NCI-H2081 treated with DMSO at 0.1 percent for 48 hours (cell line): ENCODE measurements around the gene TGIF1.

Experiments used
- DNase-seq: peaks from one replicate; lab custom pipeline; 2025; lab: John Stamatoyannopoulos, UW

The TGIF1 gene

DNA sequence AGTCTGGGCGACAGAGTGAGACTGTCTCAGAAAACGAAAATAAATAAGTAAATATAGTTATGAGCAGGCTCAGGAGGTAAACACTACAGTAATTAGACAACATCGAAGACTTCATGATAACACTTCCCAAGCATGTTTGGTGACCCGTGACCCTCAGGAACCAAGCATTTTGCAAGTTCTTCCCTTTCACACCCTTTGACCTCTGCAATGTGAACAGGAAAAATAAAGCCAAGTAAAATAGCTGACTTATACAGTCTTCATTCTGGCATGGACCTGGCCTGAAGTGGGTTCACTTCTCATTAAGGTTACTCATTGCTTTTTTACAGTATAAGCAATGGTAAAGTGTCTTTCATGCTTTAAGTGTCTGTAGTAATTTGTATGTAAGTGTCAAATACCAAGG, 15.3 kb upstream of the TGIF1 start:
- no peak for DNase-seq

DNA sequence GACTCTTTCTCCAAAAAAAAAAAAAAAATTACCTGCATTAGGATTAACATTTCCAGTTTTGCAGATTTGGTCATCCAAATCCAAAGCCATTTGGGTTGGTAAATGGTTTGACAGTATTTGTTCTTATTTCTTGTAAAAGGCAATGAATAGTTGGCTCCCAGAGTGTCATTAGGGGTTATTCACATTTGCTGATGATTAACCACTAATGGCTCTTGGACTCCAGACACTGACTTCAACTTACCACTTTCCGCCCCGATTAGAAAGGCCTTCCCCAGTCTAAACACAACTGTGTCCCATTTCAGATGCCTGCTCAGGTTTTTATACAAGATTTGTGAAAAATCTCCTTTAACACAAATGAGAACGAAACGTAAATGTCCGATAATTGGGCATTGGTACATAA, 9.6 kb upstream of the TGIF1 start:
- DNase-seq, result no peak

DNA sequence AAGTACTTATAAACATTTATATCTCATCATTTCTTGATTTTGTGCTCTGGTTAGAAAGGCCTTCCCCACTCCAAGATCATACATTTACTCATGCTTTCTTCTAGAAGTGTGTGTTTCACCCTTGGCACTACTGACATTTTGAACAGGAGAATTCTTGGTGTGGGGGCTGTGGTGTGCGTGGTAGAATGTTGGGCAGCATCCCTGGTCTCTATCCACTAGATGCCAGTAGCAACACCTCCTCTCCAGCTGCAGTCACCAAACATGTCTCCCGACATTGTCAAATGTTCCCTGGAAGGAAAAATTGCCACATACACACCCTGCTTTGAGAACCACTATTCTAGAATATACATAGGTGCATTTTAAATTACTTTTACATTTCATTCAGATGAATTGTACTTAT, 8.7 kb upstream of the TGIF1 start:
- no peak for DNase-seq

DNA sequence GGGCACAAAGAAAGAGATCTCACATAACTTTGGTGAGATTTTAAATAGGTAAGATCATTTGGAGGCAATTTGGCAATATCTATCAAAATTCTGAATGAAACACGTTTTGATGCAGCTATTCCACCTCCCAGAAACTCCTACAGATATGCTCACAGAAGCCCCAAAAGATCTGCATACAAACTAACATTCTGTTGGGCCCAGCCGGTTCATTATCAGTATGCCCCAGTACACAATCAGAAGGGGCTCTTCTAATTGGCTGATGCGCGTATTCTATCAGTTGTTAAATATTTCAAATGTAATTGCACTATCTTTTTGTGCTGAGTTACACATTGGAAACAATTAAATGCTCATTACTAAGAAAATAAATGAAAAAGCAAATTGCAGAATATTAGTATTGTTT, 7.1 kb upstream of the TGIF1 start:
- DNase-seq, result no peak

DNA sequence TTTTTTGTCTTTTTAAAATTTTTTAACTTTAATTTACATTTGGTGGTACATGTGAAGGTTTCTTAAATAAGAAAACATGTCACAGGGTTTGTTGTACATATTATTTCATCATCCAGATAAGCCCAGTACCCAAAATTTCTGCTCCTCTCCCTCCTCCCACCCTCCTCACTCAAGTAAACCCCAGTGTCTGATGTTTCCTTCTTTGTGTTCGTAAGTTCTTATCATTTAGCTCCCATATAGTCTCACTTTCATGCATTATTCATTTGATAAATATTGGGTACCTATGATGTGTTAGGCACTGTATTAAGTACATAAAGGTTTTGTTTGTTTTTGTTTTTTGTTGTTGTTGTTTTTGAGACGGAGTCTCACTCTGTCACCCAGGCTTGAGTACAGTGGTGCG, 5.7 kb upstream of the TGIF1 start:
- DNase-seq, result no peak

DNA sequence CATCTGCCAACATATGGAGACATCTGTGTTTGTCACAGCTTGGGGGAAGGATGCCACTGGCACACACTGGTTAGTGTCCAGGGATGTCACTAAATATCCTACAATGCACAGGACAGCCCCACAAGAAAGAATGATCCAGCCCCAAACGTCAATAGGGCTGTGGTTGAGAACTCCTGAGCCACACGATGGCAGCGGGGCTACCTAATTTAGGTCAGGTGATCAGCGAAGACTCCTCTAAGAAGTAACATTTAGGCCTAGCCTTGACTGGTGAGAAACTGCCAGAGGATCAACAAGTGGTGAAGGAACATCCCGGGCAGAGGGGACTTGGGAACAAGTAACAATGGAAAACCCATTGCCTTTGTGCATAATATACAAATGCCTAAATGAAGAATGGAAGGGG, 5.0 kb upstream of the TGIF1 start:
- no peak for DNase-seq

DNA sequence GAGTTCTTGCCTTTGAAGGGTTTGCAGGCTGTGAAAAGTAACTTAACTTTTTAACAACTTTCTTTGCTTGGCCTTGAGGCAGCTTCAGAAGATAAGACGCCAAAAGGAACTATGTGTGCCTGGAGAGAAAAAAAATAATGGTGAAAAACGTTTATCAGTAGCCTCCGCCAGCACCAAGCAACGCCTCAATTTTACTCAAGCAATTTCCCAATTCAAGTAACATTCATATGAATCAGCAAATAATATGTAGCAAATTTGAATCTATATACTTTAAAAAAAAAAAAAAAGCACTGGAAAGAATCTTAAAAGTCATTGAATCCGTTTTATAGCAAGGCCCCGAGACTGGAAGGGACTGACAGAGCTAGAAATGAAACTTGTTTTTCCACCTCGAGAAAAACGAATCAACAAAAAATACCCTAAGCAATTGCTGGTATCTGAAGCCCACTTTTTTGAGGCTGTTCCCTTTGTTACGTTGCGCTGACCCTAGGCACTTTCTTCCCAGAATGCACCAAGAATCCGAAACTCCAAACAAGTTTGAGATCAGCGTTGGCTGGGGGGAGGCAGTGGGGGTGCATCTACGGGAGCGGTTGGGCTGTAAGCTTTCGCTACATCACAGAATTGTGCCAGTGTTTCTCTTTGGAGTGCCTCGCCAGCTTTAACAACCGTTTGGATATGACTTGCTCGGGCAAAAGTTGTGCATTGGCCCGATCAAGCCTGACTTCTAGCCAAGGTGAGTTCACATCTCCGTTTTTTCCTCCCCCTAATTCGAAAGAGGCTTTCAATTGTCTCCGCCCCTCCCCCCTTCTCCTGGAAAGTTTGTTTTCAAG, 2.7 kb upstream of the TGIF1 start:
- no peak for DNase-seq

DNA sequence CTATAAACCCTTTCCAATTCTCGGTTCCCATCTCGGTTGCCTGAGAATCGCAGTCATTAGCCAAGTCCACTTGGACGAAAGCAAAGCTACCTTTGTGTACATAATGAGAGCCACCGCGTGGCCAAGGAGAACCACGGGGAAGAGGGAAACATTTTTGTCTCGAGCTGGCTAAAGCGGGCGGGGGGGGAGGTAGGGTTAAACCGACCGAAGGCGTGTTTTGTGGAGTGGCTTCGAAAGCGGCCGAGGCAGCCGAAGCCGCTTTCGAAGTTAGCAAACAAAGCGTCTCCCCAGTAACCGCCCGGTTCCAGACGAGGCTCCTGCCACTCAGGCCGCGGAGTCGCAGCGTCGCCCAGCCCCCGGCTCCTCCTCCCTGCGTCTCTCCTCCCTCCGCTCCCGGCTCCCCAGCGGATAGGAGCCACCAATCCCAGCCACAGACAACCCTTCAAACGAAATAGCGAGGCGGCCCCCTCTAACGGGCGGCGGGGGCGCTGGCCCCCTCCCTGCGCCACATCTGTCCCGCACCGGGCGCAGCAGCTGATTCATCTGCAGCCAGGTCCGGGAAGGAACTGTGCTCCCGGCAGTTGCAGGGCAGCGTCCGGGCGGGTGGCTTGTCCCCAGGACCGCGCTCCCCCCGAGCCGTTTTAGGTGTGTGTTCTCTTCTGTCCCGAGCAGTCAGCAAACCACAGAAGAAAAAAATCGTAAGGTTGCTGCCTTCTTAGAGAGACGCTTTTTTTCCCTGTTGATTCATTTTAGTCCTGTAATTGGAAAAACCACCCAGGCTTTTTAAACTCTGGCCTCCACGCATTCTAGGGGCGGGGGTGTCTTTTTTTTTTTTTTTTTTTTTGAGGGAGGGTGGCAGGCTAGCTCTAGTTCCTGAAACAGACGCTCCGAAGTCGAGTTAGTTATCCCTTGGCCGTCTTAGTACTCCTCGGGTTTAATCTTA, 1.8 kb upstream of the TGIF1 start:
- DNase-seq, result peak; percentile 75

DNA sequence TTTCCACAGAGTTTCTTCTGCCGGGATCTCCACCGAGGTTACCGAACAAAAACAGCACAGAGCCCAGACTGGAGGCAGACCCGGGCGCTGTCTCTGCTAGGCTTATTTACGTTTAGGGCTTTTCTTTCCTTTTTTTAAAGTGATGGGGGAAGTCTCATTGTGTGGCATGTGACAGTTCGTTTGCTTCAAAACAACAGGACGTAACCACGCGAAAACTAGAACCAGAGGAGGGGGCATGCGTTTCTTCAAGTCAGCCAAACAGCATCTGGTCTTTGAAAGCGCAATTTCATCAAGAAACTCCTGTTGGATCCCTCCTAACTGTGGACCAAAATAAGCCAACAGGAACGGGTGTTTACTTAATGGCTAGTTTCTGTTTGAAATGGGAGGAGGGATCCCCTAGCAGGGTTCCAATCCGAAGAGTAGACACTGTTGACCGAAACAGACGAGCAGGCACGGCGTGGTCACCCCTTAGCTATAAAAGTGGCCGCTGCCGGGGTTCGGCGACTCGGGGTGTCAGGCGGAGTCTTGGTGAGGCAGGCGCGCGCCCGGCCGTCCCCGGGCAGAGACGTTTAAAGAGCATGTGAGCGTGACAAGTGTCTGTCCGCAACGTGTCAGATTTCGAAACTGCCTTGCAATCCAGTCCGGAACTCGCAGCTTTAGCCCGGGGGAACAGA, 997 bp upstream of the TGIF1 start:
- no peak for DNase-seq

DNA sequence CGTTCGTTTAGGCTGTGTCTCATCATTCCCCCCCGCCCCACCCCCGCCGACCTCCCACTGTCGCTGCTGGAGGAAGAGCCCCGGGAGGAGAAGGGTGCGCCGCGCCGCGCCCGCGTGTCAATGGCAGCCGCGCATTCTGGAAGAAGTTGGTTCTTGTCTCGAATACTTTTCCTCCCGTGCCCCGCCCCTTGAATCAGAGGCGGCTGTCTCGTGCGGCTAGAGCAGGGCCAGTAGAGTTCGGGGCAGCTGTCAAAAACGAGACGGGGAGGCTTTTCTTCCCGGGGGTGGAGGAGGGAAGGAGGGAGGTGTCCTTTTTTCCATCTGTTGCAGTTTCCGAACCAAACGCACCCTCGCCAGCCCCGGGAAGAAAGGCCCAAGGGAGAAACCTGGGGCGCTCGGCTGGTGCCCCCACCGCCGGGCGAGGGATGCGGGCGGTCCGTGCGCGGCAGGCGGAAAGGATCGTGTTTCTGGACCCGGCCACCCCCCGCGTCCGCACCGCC, 410 bp upstream of the TGIF1 start:
- DNase-seq, result no peak

DNA sequence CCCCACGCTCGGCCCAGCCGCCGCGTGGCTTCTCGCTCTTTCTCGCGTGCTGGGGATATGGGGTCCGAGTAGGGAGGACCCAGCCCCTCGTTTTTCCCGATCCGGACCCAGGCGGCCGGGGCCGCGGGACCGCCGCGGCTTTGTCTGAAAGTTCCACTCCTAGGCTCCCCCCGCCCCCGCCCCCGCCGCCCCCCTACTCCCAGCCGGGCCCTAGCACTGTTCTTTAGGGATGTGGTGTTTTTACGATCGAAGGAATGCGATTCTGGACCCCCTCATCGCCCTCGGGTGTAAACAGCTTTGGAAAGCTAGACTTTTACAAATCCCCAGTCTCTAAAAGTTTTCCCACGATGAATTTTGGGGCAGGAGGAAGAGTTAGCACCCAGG, 819 bp downstream of the TGIF1 start:
- DNase-seq, result no peak

DNA sequence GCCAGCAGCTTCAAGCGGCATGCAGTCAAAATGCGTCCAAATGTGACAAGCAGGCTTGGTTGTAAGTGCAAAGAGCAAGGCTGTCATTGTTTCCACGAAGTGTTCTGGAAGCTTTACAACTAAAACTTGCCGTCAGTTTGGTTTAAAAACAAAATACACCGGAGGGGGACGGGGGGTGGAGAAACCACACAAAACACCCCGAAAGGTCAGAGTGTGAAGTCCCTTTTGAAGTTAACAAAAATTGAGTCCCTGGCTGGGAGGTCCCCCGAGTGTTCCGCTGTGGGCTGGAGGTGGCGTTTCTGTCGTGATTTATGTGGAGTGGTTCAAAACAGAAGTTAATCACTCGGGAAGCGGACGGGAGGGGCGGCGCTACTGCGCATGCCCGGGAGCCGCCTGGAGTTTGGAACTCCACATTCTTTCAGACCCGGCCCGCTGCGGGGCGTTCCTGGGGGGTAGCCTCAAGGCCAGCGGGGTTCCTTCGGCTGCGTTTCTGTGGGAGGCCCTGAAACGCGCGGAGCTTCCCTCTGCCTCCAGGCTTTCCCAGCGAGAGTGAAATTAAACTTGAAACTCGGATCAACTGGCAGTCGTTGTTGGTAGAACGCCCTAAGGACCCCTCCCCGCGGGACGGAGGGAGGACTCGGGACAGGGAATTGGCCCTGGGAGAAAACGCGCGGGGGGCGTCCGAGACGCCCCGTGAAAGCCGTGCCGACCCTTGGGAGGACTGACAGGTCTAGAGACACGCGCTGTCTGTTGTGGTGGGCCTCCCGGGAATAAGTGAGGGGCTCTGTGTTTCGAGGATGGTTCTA, 1.4 kb downstream of the TGIF1 start:
- no peak for DNase-seq

DNA sequence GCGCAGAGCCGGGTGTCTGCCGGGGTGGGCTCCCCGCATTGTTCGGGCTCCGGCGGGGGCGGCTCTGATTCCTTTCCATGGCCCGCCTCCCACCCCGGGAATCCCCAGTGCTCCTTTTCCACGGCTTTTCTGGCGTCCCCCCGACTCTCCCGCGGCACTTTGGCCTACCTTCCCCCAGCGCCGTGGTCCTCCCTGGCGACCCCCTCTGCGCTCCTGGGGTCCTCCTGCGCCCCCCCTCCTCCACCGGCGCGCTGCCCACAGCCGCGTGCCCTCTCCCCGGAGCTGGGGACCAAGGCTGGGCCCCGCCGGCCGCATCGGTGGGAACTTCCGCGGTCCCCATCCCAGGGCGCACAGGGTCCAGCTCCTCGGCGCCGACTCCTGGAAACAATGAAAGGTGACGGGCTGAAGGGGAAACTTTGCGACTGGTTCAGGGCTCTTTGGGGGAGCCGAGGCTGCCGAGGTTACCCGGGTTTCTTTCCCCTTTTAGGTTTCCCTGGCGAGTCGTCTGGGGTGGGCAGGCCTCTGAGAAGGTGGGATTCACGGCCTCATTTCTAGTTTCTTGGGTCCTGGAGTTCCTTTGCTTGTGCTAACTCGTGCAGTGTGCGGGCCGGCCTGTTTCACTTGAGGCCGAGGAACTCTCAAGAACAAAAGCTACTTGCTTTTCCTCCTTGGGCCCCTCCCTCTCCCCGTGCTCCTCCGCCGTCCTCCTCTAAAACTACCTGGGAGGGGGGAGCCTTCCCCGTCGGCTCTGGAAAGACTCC, 2.2 kb downstream of the TGIF1 start:
- DNase-seq, result no peak

DNA sequence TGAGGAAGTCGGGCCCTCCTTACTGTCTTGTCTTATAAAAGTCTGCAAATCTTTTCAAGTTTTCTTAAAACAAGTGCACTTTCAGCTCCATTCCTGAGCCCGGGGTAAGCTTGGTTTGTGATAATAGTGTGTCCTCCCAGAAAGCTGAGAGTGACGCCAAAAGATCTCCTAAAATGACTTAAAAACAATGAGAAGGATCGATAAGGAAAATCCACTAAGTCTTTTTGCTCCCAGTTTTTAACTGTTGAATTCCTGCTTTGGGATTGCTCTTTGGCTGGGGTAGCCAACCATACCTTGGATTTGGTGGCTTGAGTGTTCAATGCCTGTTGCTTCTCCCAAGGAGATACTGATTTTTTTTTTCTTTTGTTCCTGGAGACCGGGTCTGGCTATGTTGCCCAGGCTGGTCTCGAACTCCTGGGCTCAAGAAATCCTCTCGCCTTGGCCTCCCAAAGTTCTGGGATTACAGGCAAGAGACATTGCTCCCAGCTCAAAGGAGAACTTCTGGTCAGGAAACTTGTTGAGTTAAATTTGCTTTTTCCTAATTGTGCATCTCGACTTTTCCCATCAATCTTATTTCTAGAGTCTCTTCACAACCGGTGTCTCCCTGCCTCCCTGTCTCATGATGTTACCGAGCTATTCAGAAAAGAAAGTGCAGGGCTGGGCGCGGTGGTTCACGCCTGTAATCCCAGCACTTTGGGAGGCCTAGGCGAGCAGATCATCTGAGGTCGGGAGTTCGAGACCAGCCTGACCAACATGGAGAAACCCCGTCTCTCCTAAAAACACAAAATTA, 3.0 kb downstream of the TGIF1 start:
- no peak for DNase-seq

DNA sequence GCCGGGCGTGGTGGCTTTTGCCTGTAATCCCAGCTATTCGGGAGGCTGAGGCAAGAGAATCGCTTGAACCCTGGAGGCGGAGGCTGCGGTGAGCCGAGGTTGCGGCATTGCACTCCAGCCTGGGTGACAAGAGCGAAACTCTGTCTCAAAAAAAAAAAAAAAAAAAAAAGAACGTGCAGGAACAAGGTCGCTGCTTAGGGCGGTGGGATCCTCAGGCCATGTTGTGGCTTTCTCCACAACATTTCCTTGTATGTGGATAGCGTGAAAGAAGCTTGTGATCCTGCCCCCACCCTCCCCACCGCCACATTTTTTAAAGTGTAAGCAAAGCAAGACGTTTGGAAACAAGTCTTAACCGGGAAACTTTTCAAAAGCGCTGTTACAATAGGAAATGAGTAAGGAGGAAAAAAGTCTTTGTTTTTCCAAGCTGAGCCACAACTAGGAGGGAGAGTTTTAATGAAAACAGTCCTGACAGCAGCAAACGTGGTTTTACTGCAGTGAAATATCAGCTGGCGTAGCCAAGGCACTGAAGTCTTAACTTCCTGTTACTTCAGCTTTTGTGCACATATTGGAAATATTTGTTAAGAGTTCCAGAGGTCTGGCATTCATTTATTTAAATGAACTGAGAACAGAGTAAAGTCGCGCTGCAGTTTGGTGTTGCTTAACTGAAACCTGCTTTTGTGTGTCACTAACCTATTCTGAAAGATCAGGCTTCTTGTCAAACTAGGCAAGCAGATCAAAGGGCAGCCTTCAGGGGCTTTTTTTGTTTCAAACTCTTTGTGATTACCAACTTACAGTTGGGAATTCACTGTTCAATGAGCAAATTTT, 3.8 kb downstream of the TGIF1 start:
- no peak for DNase-seq

DNA sequence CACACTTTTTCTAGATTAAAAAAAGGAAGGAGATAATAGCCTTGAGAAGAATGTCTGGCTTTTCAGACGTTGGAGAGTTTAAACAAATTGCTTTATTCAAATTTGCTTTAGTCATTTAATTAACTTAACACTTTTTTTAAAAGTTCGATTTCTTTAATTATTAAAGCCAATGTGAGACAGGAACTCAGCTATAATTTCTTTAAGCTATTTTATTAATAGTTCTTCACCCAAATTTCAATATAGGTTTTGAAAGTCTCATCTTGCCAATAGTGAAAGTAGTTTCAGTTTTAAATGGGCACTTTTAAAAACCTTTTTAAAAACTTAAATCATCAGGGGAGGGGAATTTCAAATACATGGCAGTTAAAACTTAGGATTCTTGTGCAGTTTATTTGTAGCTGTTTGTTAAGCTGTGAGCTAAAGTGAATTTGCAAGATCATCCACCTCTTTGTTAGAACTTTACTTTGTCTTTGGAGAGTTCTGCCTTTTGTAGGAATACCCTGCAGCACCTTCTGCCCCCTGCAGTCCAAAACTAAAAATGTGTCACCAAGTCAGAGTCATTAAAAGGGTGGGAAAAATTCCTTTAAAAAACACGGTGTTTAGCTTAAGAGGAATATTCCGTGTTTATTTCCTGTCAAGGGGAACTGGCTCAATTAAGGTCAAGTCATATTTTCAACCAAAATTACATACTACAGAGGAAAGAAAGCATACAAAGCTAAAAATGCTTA, 4.6 kb downstream of the TGIF1 start:
- DNase-seq, result no peak

DNA sequence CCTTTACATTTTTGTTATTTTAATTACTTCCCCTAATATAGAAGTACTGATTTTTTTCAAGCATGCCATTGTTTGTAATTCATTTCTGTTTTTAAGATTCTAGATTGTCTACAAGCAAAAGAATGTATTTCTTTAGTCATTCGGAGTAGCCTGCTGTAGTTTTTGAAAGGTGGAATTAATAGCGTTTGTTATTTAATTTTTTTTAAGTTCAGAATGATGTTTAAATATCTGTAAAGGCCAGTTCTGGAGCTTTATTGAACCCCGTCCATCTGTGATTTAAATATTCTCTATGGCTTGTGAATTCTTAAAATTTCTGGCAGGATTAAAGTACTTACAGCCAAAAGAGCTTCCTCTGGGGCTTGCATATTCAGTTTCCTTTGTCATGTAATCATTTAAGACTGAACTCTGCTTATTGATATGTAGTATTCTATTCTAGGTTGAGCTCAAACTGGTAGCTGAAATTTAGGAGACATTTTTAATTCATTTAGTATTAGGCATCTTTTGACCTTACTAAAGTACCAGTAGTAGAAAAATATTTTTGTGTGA, 5.2 kb downstream of the TGIF1 start:
- DNase-seq, result no peak
